Glutamatergic neuron (in vitro differentiated cells): ENCODE data around the gene NF1. TPM values are rescaled to one million over a fixed set of nuclear protein-coding genes. Genes with fewer than 3 reads are reported as not detected.

ENCODE experiments used
- DNase-seq: peaks from one replicate; pipeline ENCODE4 v3.0.0; 2022
- H3K27ac Mint-ChIP-seq: one replicate; pipeline ENCODE4 v1.8.0; 2020; ENCODE audit warnings: mild to moderate bottlenecking, mixed read lengths, inconsistent platforms; ENCODE audit not compliant: unreplicated experiment
- H3K27me3 Mint-ChIP-seq: one replicate; pipeline ENCODE4 v1.8.0; 2020; ENCODE audit warnings: mild to moderate bottlenecking, moderate library complexity, mixed read lengths, inconsistent platforms; ENCODE audit not compliant: unreplicated experiment
- H3K36me3 Mint-ChIP-seq: one replicate; pipeline ENCODE4 v1.8.0; 2020; ENCODE audit warnings: mild to moderate bottlenecking, mixed read lengths, inconsistent platforms; ENCODE audit not compliant: unreplicated experiment
- H3K4me1 Mint-ChIP-seq: one replicate; pipeline ENCODE4 v1.8.0; 2020; ENCODE audit warnings: mild to moderate bottlenecking, low read depth, mixed read lengths, inconsistent platforms; ENCODE audit not compliant: unreplicated experiment
- H3K4me3 Mint-ChIP-seq: one replicate; pipeline ENCODE4 v1.8.0; 2020; ENCODE audit warnings: mild to moderate bottlenecking, mixed read lengths, inconsistent platforms; ENCODE audit not compliant: unreplicated experiment
- H3K9me3 Mint-ChIP-seq: one replicate; pipeline ENCODE4 v1.8.0; 2020; ENCODE audit warnings: mild to moderate bottlenecking, moderate library complexity, mixed read lengths, inconsistent platforms; ENCODE audit not compliant: unreplicated experiment
- total RNA-seq: library from RNA; stranded (reverse); fragmentation: NEBNext Ultra II Directional; extraction: Animal tissue kit (Norgen Biotek cat#: 25700); gene quantifications from one replicate; pipeline ENCODE4 v1.2.1, GENCODE V29; 2021; ENCODE audit not compliant: unreplicated experiment
- TF ChIP-seq, protein P1 (sequence below): fragments of 200-600 bp; sonication (generic); IDR thresholded peaks from one replicate; pipeline ENCODE4 v1.5.0; 2021; ENCODE audit not compliant: partially characterized antibody, unreplicated experiment

The NF1 gene
- total RNA-seq, 1 donor from 2014 or later = 87.6 TPM

DNA sequence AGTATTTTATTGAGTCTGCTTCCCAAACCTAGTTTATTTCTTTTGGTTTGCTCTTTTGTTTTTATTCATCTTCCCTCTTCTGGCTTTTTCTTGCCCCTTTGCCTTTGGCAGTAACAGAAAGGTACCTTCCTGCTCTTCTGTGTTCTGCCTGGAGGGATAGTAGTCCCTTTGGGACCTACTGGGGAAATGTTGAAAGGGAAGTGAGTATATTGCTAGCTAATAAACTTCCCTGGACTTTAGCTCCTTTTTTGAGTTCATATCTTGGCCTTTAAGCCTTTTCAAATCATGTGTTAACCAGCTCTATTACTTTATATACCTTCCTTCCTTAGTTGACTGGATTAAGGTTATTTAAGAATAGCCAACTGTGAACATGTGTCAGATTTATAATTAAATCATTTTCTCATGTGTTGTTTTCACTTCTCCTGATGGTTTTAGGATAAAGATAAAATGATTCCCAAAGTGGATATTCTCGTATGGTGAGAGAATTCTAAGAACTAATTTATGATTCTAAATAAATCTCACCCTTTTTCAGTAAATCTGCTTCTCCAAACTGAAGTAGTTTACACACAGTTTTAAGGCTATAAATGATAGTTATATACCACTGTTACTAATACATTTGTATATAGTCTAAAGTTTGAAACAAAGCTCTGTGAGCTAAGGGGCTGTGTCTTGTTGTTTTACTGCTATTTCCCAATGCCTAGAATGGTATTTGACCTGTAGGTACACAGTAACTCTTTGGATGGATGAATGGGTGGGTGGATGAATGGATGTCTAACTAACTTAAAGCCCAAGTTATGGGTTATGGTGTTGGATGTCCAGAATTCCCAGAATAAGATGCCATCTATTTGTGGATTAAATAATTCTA is 156.6 kb downstream of the NF1 start:
- DNase-seq = no peak
- Mint-ChIP-seq H3K4me1 (peaks cover 6% of the 10 kb centered on the region), H3K4me3 (no peak overlapping the region), H3K27ac (no peak overlapping the region), H3K36me3 (no peaks in the 10 kb centered on the region), H3K27me3 (no peaks in the 10 kb centered on the region), H3K9me3 (no peaks in the 10 kb centered on the region)
- TF ChIP-seq, protein P1, sequence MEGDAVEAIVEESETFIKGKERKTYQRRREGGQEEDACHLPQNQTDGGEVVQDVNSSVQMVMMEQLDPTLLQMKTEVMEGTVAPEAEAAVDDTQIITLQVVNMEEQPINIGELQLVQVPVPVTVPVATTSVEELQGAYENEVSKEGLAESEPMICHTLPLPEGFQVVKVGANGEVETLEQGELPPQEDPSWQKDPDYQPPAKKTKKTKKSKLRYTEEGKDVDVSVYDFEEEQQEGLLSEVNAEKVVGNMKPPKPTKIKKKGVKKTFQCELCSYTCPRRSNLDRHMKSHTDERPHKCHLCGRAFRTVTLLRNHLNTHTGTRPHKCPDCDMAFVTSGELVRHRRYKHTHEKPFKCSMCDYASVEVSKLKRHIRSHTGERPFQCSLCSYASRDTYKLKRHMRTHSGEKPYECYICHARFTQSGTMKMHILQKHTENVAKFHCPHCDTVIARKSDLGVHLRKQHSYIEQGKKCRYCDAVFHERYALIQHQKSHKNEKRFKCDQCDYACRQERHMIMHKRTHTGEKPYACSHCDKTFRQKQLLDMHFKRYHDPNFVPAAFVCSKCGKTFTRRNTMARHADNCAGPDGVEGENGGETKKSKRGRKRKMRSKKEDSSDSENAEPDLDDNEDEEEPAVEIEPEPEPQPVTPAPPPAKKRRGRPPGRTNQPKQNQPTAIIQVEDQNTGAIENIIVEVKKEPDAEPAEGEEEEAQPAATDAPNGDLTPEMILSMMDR = no peak

DNA sequence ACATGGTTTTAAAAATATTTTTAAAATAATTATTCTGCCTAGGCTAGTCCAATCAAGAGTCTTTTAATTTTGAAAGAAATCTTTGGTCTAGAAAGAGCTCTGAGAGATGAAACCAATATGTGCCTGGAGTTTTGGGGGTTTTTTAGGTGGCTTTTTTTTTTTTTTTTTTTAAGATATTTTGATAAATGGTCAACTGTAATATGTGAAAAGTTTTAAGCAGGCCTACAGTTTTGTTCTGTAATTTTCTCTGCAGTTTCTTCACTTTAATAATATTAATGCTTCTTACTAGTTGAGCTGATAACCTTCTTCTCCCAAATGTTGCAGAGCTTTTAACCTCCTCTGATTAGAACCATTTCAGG is 157.2 kb downstream of the NF1 start:
- H3K27ac Mint-ChIP-seq = no peak overlapping the region
- no peak for DNase-seq
- H3K27me3 Mint-ChIP-seq = no peaks in the 10 kb centered on the region
- TF ChIP-seq, protein P1 = no peak
- H3K36me3 Mint-ChIP-seq = no peaks in the 10 kb centered on the region
- H3K4me1 Mint-ChIP-seq = peaks cover 6% of the 10 kb centered on the region
- no peak overlapping the region for H3K4me3 Mint-ChIP-seq
- no peaks in the 10 kb centered on the region for H3K9me3 Mint-ChIP-seq

DNA sequence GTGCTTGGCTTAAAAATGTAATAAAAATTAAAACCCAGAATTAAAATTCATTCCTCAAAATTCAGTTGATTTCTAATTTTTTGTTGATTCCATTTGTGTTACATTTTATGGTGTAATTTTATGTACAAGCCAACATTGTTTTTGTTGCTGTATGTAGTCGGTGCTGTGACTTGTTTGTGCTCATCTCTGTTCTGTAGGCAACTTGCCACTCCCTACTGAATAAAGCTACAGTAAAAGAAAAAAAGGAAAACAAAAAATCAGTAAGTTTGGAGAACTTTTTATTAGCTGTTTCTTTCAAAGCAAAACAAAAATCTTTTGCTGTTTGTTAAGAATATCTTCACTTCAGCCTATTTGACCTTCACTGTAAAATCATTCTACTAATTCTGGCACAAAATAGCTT is 158.0 kb downstream of the NF1 start:
- TF ChIP-seq, protein P1 = no peak
- Mint-ChIP-seq H3K4me1 (peaks cover 6% of the 10 kb centered on the region), H3K9me3 (no peaks in the 10 kb centered on the region), H3K27me3 (no peaks in the 10 kb centered on the region), H3K36me3 (no peaks in the 10 kb centered on the region), H3K27ac (no peak overlapping the region), H3K4me3 (no peak overlapping the region)
- no peak for DNase-seq

DNA sequence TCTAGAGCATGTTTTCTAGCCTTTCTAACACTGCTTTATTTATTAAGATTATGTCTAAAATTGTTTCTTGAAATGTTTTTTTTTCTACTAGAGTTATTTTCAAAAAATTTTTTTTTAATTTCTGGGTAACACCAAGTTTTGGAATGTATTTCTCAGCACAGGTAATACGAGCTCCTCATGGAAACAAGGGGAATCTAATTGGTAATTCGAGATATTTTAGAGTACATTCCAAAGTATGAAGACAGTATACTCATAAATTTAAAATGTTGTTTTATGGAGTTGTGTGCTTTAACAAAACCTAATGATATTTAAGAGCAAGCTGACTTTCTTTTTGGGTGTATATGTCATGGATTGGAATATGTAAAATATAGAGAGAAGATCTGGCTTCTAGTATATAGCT is 159.9 kb downstream of the NF1 start:
- Mint-ChIP-seq H3K4me1 (peaks cover 6% of the 10 kb centered on the region), H3K4me3 (no peak overlapping the region), H3K36me3 (no peaks in the 10 kb centered on the region), H3K27me3 (no peaks in the 10 kb centered on the region), H3K27ac (no peak overlapping the region), H3K9me3 (no peaks in the 10 kb centered on the region)
- TF ChIP-seq, protein P1 = no peak
- DNase-seq = no peak

DNA sequence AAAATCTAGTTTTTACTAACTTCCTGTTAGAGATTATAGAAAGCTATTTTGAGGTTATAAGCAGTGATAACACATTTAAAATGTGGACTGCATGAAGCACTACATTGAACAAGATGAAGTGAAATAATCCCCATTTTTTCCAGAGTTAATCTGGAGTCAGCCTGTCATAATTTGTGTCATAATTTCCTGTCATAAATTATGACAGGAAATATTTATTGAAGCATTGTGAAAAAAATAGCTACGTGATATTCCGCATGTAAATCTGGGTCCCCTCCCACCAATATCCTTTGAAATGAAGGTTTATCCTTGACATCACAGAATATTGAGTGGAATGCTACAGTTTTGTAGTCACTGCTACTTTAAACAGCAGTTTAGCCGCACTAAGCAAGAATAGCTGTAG is 162.2 kb downstream of the NF1 start:
- H3K27ac Mint-ChIP-seq = no peak overlapping the region
- DNase-seq = no peak
- no peaks in the 10 kb centered on the region for H3K27me3 Mint-ChIP-seq
- no peaks in the 10 kb centered on the region for H3K4me1 Mint-ChIP-seq
- H3K9me3 Mint-ChIP-seq = no peaks in the 10 kb centered on the region
- TF ChIP-seq, protein P1 = no peak
- H3K36me3 Mint-ChIP-seq = no peaks in the 10 kb centered on the region
- no peak overlapping the region for H3K4me3 Mint-ChIP-seq
